Kidney (tissue), 14 donors: ENCODE results near the gene ZDHHC14. TPM values are rescaled to one million over a fixed set of nuclear protein-coding genes. Genes with fewer than 3 reads are reported as not detected.
A peak's percentile ranks its signal among the peaks of the same experiment; 100 is the strongest.

ENCODE experiments used
- DNase-seq, 5 donors: peaks; one replicate each; pipeline ENCODE4 v3.0.0-alpha.2; 2013 to 2020
- FAIRE-seq: peaks from 2 replicates; lab custom pipeline; 2012; peaks lifted over from hg19 to GRCh38; lab: Jason Lieb, UNC
- H3K27ac ChIP-seq, 2 donors: one replicate each; pipeline ENCODE4 v1.7.0; 2013; ENCODE audit warnings: low read depth in 2 of 2, low read length in 2 of 2, inconsistent platforms in 1 of 2
- H3K27me3 ChIP-seq: one replicate; pipeline ENCODE4 v1.7.1; 2013; ENCODE audit warnings: low read length, inconsistent platforms; ENCODE audit not compliant: control insufficient read depth, insufficient read depth
- H3K36me3 ChIP-seq, 3 donors: one replicate each; pipeline versions ENCODE4 v1.7.0 to v1.7.1; 2013; ENCODE audit warnings: low read length in 3 of 3, control low read depth in 1 of 3, inconsistent platforms in 1 of 3; ENCODE audit not compliant: insufficient read depth in 3 of 3, control insufficient read depth in 2 of 3
- H3K4me1 ChIP-seq, 3 donors: one replicate each; pipeline versions ENCODE4 v1.7.0 to v1.7.1; 2013; ENCODE audit warnings: low read length in 3 of 3, inconsistent platforms in 1 of 3, low read depth in 1 of 3; ENCODE audit not compliant: control insufficient read depth in 2 of 3, insufficient read depth in 2 of 3
- H3K4me3 ChIP-seq, 3 donors: one replicate each; pipeline versions ENCODE4 v1.7.0 to v1.8.1; 2013; ENCODE audit warnings: low read length in 3 of 3, control low read depth in 1 of 3, inconsistent platforms in 1 of 3
- H3K9ac ChIP-seq, 3 donors: one replicate each; pipeline versions ENCODE4 v1.7.0 to v1.7.1; 2013; ENCODE audit warnings: low read length in 3 of 3, control low read depth in 1 of 3, inconsistent platforms in 1 of 3
- H3K9me3 ChIP-seq, 3 donors: one replicate each; pipeline versions ENCODE4 v1.7.0 to v1.7.1; 2013; ENCODE audit warnings: low read length in 3 of 3, control low read depth in 1 of 3, inconsistent platforms in 1 of 3; ENCODE audit not compliant: control insufficient read depth in 2 of 3, insufficient read depth in 1 of 3
- CTCF ChIP-seq: IDR thresholded peaks from 3 replicates; pipeline ENCODE4 v1.5.1; 2012; ENCODE audit warnings: mild to moderate bottlenecking, moderate library complexity, borderline replicate concordance; ENCODE audit not compliant: insufficient read depth; ENCODE audit errors: extremely low read depth
- intact Hi-C: fragments of 100-400 bp; cut with DNase I; formaldehyde crosslinking; loops from one replicate; pipeline ENCODE4 v1.11.1; 2022
- polyA plus RNA-seq: library from polyadenylated mRNA; stranded (reverse); fragments of 350-450 nt; fragmentation: Illumina TruSeq; extraction: RNeasy Lipid Tissue Mini Kit (QIAGEN cat#74804); gene quantifications from one replicate; pipeline ENCODE4 v1.2.3, GENCODE V29; 2014; ENCODE audit warnings: low read depth, low replicate concordance; ENCODE audit not compliant: insufficient read depth
- total RNA-seq: library from RNA; stranded (reverse); fragmentation: NEBNext Ultra II Directional; extraction: Animal tissue kit (Norgen Biotek cat#: 25700); gene quantifications from one replicate; pipeline ENCODE4 v1.2.1, GENCODE V29; 2021
- donor health status: control.
- donor health status: control.
- donor health status: control.
- donor health status: control.
- donor health status: control.
- donor health status: DM: yes; HTN: yes; CAD: no.
- donor health status: Normal renal cell carcinoma (clear cell type).

Gene ZDHHC14
- total and polyA plus RNA-seq, 2 donors from 2014 or later, result 13.5 to 26.7 TPM

- DNase-seq (no peak), FAIRE-seq (no peak)
- intact Hi-C loops, result no loop called here
- Histone ChIP-seq H3K27ac (no peak overlapping the region), H3K36me3 (no peaks in the 10 kb centered on the region), H3K27me3 (no peaks in the 10 kb centered on the region), H3K9ac (no peak overlapping the region), H3K4me1 (peaks cover 6 to 23% (median 20%) of the 10 kb centered on the region in 3 donors), H3K4me3 (peak overlapping the region in 1 of 3 donors; percentile 17), H3K9me3 (no peaks in the 10 kb centered on the region)
- no peak for TF ChIP-seq CTCF
These were observed 149.8 kb downstream of the ZDHHC14 start for GRCh38 chr6:157530724-157531168.

GRCh38 chr6:157531169-157531985, 150.4 kb downstream of the ZDHHC14 start:
- peak; percentile 63 to 84 (median 76) for DNase-seq
- Histone ChIP-seq H3K27ac (peak overlapping the region in 1 of 2 donors; percentile 47), H3K36me3 (no peaks in the 10 kb centered on the region), H3K9me3 (no peaks in the 10 kb centered on the region), H3K27me3 (no peaks in the 10 kb centered on the region), H3K4me1 (peaks cover 6 to 29% (median 25%) of the 10 kb centered on the region in 3 donors), H3K9ac (no peak overlapping the region), H3K4me3 (peak overlapping the region in 1 of 3 donors; percentile 17)
- intact Hi-C loops, result no loop called here
- no peak for FAIRE-seq
- TF ChIP-seq CTCF, result no peak

GRCh38 chr6:157531986-157532365, 151.0 kb downstream of the ZDHHC14 start:
- no peak overlapping the region for H3K27ac ChIP-seq
- TF ChIP-seq CTCF, result no peak
- H3K9ac ChIP-seq, result no peak overlapping the region
- intact Hi-C loops, result no loop called here
- no peak for DNase-seq
- no peaks in the 10 kb centered on the region for H3K27me3 ChIP-seq
- no peak overlapping the region for H3K4me3 ChIP-seq
- no peaks in the 10 kb centered on the region for H3K36me3 ChIP-seq
- H3K4me1 ChIP-seq, result peaks cover 6 to 29% (median 27%) of the 10 kb centered on the region in 3 donors
- H3K9me3 ChIP-seq, result no peaks in the 10 kb centered on the region
- FAIRE-seq, result no peak
